HepG2 (cell line): ENCODE measurements around the gene ETF1. TPM values are rescaled to one million over a fixed set of nuclear protein-coding genes. Genes with fewer than 3 reads are reported as not detected.

ENCODE experiments used
- BORCS8-MEF2B ChIP-seq: sonication (generic); formaldehyde crosslinking; IDR thresholded peaks from 2 replicates; pipeline ENCODE4 v1.8.0; 2022; ENCODE audit warnings: mild to moderate bottlenecking, missing genetic modification reagents
- CTCF ChIP-seq: sonication (generic); formaldehyde crosslinking; IDR thresholded peaks from 2 replicates; pipeline ENCODE4 v1.5.0; 2020; ENCODE audit warnings: mild to moderate bottlenecking, missing genetic modification reagents, moderate library complexity
- E2F5 ChIP-seq: sonication (generic); formaldehyde crosslinking; conservative IDR thresholded peaks from 2 replicates; pipeline ENCODE4 v1.4.0; 2020; ENCODE audit warnings: missing genetic modification reagents
- GZF1 ChIP-seq: sonication (generic); formaldehyde crosslinking; IDR thresholded peaks from 2 replicates; pipeline ENCODE4 v1.5.1; 2020; ENCODE audit warnings: mild to moderate bottlenecking, missing genetic modification reagents
- IKZF5 ChIP-seq: IDR thresholded peaks from 2 replicates; pipeline ENCODE4 v1.6.1; 2018; ENCODE audit warnings: missing genetic modification reagents, mild to moderate bottlenecking, missing compliant biosample characterization
- MEIS2 ChIP-seq: sonication (generic); formaldehyde crosslinking; IDR thresholded peaks from 2 replicates; pipeline ENCODE4 v1.9.0; 2021; ENCODE audit warnings: mild to moderate bottlenecking, missing genetic modification reagents
- NR2F2 ChIP-seq: IDR thresholded peaks from 2 replicates; pipeline ENCODE4 v1.6.1; 2012; ENCODE audit warnings: low read depth, inconsistent platforms, borderline replicate concordance
- POLR2G ChIP-seq: fragments of 200-400 bp; formaldehyde crosslinking; IDR thresholded peaks from 2 replicates; pipeline ENCODE4 v1.6.1; 2018; ENCODE audit warnings: mild to moderate bottlenecking, low read depth, low read length, moderate library complexity
- RARA ChIP-seq: IDR thresholded peaks from 2 replicates; pipeline ENCODE4 v1.6.1; 2016; ENCODE audit warnings: missing genetic modification reagents, missing compliant biosample characterization
- RBM22 ChIP-seq: fragments of 200-400 bp; formaldehyde crosslinking; optimal IDR thresholded peaks from 2 replicates; pipeline ENCODE3; 2017; ENCODE audit warnings: mild to moderate bottlenecking, low read length, moderate library complexity
- SMAD9 ChIP-seq: sonication (generic); formaldehyde crosslinking; IDR thresholded peaks from 2 replicates; pipeline ENCODE4 v1.5.1; 2020; ENCODE audit warnings: mild to moderate bottlenecking, missing genetic modification reagents
- SP4 ChIP-seq: sonication (generic); formaldehyde crosslinking; IDR thresholded peaks from 2 replicates; pipeline ENCODE4 v1.8.1; 2023; ENCODE audit warnings: mild to moderate bottlenecking, missing genetic modification reagents
- TARDBP ChIP-seq: sonication (generic); formaldehyde crosslinking; IDR thresholded peaks from 2 replicates; pipeline ENCODE4 v1.8.0; 2022; ENCODE audit warnings: mild to moderate bottlenecking, missing genetic modification reagents
- TP53 ChIP-seq: sonication (generic); formaldehyde crosslinking; conservative IDR thresholded peaks from 2 replicates; pipeline ENCODE4 v1.4.0; 2020; ENCODE audit warnings: missing genetic modification reagents
- ZHX1 ChIP-seq: sonication (generic); formaldehyde crosslinking; IDR thresholded peaks from 2 replicates; pipeline ENCODE4 v1.8.1; 2022; ENCODE audit warnings: low read depth, mild to moderate bottlenecking, missing genetic modification reagents
- ZNF12 ChIP-seq: sonication (generic); formaldehyde crosslinking; IDR thresholded peaks from 2 replicates; pipeline ENCODE4 v1.5.0; 2020; ENCODE audit warnings: missing genetic modification reagents
- ZNF337 ChIP-seq: sonication (generic); formaldehyde crosslinking; IDR thresholded peaks from 2 replicates; pipeline ENCODE4 v1.5.1; 2020; ENCODE audit warnings: missing genetic modification reagents, low read depth, mild to moderate bottlenecking, borderline replicate concordance
- ZNF501 ChIP-seq: sonication (generic); formaldehyde crosslinking; IDR thresholded peaks from 2 replicates; pipeline ENCODE4 v1.5.1; 2020; ENCODE audit warnings: mild to moderate bottlenecking, moderate library complexity, missing genetic modification reagents
- ZNF605 ChIP-seq: sonication (generic); formaldehyde crosslinking; IDR thresholded peaks from 2 replicates; pipeline ENCODE4 v1.8.0; 2022; ENCODE audit warnings: mild to moderate bottlenecking, missing genetic modification reagents
- ZNF615 ChIP-seq: sonication (generic); formaldehyde crosslinking; IDR thresholded peaks from 2 replicates; pipeline ENCODE4 v1.5.0; 2020; ENCODE audit warnings: mild to moderate bottlenecking, missing genetic modification reagents, borderline replicate concordance
- ZNF616 ChIP-seq: sonication (generic); formaldehyde crosslinking; IDR thresholded peaks from 2 replicates; pipeline ENCODE4 v1.5.0; 2020; ENCODE audit warnings: low read depth, mild to moderate bottlenecking, missing genetic modification reagents
- ZNF713 ChIP-seq: sonication (generic); formaldehyde crosslinking; IDR thresholded peaks from 2 replicates; pipeline ENCODE4 v1.4.0; 2020; ENCODE audit warnings: mild to moderate bottlenecking, missing genetic modification reagents
- ZSCAN12 ChIP-seq: sonication (generic); formaldehyde crosslinking; IDR thresholded peaks from 2 replicates; pipeline ENCODE4 v1.9.0; 2021; ENCODE audit warnings: mild to moderate bottlenecking, missing genetic modification reagents
- ZSCAN22 ChIP-seq: sonication (generic); formaldehyde crosslinking; IDR thresholded peaks from 2 replicates; pipeline ENCODE4 v1.4.0; 2020; ENCODE audit warnings: mild to moderate bottlenecking, missing genetic modification reagents
- ZZZ3 ChIP-seq: sonication (generic); formaldehyde crosslinking; IDR thresholded peaks from 2 replicates; pipeline ENCODE4 v1.4.0; 2020; ENCODE audit warnings: missing genetic modification reagents, mild to moderate bottlenecking, borderline replicate concordance
- polyA plus RNA-seq, 8 experiments: library from polyadenylated mRNA; depleted of rRNA in 3 of 8; stranded (reverse) in 7 of 8; unstranded in 1 of 8; fragments of >200 nt; fragmentation: Illumina TruSeq in 4 of 8; extraction: Trizol in 4 of 8; gene quantifications; 2 replicates each; pipeline versions ENCODE4 v1.2.1 to v1.2.3, GENCODE V29; 2011 to 2016; ENCODE audit warnings: low read depth in 4 of 8, missing spikeins in 1 of 8, mixed read lengths in 1 of 8; ENCODE audit not compliant: insufficient read depth in 1 of 8
- total RNA-seq, 5 experiments: library from RNA; depleted of rRNA; stranded (reverse); fragments of >200 nt; fragmentation: Illumina TruSeq; extraction: Trizol; gene quantifications; 2 replicates each; pipeline ENCODE4 v1.2.3, GENCODE V29; 2016; ENCODE audit warnings: low read depth in 1 of 5

Gene ETF1
- total and polyA plus RNA-seq, 2 of the 13 experiments (the other 11 are each of a cell fraction or from before 2014, with no cell fraction given): 52.1 to 184 TPM

GRCh38 chr5:138492560-138493045 is 50.4 kb downstream of the ETF1 start (continued):
- no peak for TF ChIP-seq ZZZ3 (CRISPR knock-in tag)
- TF ChIP-seq GZF1 (CRISPR knock-in tag): no peak
- 0 out of 2 replicates have a peak, but pooled peaks have one; percentile 9 for TF ChIP-seq NR2F2
- no peak for TF ChIP-seq TARDBP
- TF ChIP-seq E2F5 (CRISPR knock-in tag): no peak
- TF ChIP-seq ZSCAN22: no peak
- TF ChIP-seq MEIS2 (CRISPR knock-in tag): no peak
- TF ChIP-seq ZNF12 (CRISPR knock-in tag): no peak
- TF ChIP-seq ZNF337 (CRISPR knock-in tag): no peak
- no peak for TF ChIP-seq BORCS8-MEF2B (CRISPR knock-in tag)
- TF ChIP-seq ZNF501 (CRISPR knock-in tag): peak; percentile 53; the same call in 1 of the 2 replicates
- no peak for TF ChIP-seq RBM22
- no peak for TF ChIP-seq ZNF615 (CRISPR knock-in tag)
- TF ChIP-seq ZNF605 (CRISPR knock-in tag): peak; percentile 74
- no peak for TF ChIP-seq CTCF (CRISPR knock-in tag)
- TF ChIP-seq RARA (CRISPR knock-in tag): no peak
- no peak for TF ChIP-seq IKZF5
- TF ChIP-seq ZSCAN12: no peak
- TF ChIP-seq ZNF616 (CRISPR knock-in tag): no peak; the same call in 1 of the 2 replicates
- no peak for TF ChIP-seq ZHX1 (CRISPR knock-in tag)
- no peak for TF ChIP-seq ZNF713 (CRISPR knock-in tag)
- TF ChIP-seq SMAD9 (CRISPR knock-in tag): no peak
- TF ChIP-seq POLR2G: no peak
- TF ChIP-seq SP4: no peak; the same call in 1 of the 2 replicates
- TF ChIP-seq TP53 (CRISPR knock-in tag): no peak
